ENCODE measurements around the gene C19orf81.

- TF ChIP-seq, protein P1, sequence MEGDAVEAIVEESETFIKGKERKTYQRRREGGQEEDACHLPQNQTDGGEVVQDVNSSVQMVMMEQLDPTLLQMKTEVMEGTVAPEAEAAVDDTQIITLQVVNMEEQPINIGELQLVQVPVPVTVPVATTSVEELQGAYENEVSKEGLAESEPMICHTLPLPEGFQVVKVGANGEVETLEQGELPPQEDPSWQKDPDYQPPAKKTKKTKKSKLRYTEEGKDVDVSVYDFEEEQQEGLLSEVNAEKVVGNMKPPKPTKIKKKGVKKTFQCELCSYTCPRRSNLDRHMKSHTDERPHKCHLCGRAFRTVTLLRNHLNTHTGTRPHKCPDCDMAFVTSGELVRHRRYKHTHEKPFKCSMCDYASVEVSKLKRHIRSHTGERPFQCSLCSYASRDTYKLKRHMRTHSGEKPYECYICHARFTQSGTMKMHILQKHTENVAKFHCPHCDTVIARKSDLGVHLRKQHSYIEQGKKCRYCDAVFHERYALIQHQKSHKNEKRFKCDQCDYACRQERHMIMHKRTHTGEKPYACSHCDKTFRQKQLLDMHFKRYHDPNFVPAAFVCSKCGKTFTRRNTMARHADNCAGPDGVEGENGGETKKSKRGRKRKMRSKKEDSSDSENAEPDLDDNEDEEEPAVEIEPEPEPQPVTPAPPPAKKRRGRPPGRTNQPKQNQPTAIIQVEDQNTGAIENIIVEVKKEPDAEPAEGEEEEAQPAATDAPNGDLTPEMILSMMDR (IDR thresholded peaks at IDR 0.05; ENCODE audit: low read length), result peak; percentile 49; the same call in 1 of the 2 replicates
- TF ChIP-seq EZH2 (IDR thresholded peaks at IDR 0.05; ENCODE audit: borderline replicate concordance, low read length), result no peak
These were observed 41.1 kb upstream of the C19orf81 start for GRCh38 chr19:50607874-50608785.
